Endothelial cell of umbilical vein (primary cell): ENCODE results near the gene GRM4.

ENCODE experiments used
- CTCF ChIP-seq, 2 donors: IDR thresholded peaks; 1 replicate in 1 of 2; 2 replicates in 1 of 2; pipeline ENCODE4 v1.5.1; 2011; ENCODE audit warnings: low read length in 2 of 2, mild to moderate bottlenecking in 2 of 2, moderate library complexity in 2 of 2, control low read depth in 1 of 2, inconsistent platforms in 1 of 2, low read depth in 1 of 2; ENCODE audit not compliant: insufficient read depth in 1 of 2; ENCODE audit errors: extremely low read depth in 1 of 2
- EZH2 ChIP-seq: IDR thresholded peaks from 2 replicates; pipeline ENCODE4 v1.6.1; 2012; ENCODE audit warnings: borderline replicate concordance, low read depth, mild to moderate bottlenecking, moderate library complexity, low read length, inconsistent platforms; ENCODE audit not compliant: severe bottlenecking
- JUN ChIP-seq: IDR thresholded peaks from 2 replicates; pipeline ENCODE4 v1.6.1; 2011; ENCODE audit warnings: borderline replicate concordance, low read depth; ENCODE audit not compliant: insufficient read length, insufficient read depth
- MAX ChIP-seq: IDR thresholded peaks from 2 replicates; pipeline ENCODE4 v1.6.1; 2011; ENCODE audit not compliant: insufficient read depth, insufficient read length
- MYC ChIP-seq: IDR thresholded peaks from one replicate; pipeline ENCODE4 v1.6.1; 2011; ENCODE audit warnings: mild to moderate bottlenecking, low read depth, low read length
- POLR2A ChIP-seq: IDR thresholded peaks from 2 replicates; pipeline ENCODE4 v1.6.1; 2012; ENCODE audit warnings: low read depth, mild to moderate bottlenecking, control low read depth, low read length
- POLR2AphosphoS5 ChIP-seq: IDR thresholded peaks from 2 replicates; pipeline ENCODE4 v1.6.1; 2012; ENCODE audit warnings: low read depth, mild to moderate bottlenecking, control low read depth, low read length, moderate library complexity; ENCODE audit not compliant: insufficient read depth

GRCh38 chr6:34041385-34041784, 104.5 kb downstream of the GRM4 start:
- no peak for TF ChIP-seq EZH2
- TF ChIP-seq CTCF (IDR thresholded peaks at IDR 0.05; ENCODE audit: extremely low read depth in 1 of 2, insufficient read depth in 1 of 2, low read depth in 1 of 2, low read length in 2 of 2) = no peak
- TF ChIP-seq POLR2A = no peak
- TF ChIP-seq JUN = no peak
- no peak for TF ChIP-seq MAX
- TF ChIP-seq MYC = no peak
- no peak for TF ChIP-seq POLR2AphosphoS5
